ENCODE measurements around the gene DISC1. TPM values are rescaled to one million over a fixed set of nuclear protein-coding genes. Genes with fewer than 3 reads are reported as not detected.

Gene DISC1
- total RNA-seq, 1 experiment from 2014 or later = 1.8 TPM

DNA sequence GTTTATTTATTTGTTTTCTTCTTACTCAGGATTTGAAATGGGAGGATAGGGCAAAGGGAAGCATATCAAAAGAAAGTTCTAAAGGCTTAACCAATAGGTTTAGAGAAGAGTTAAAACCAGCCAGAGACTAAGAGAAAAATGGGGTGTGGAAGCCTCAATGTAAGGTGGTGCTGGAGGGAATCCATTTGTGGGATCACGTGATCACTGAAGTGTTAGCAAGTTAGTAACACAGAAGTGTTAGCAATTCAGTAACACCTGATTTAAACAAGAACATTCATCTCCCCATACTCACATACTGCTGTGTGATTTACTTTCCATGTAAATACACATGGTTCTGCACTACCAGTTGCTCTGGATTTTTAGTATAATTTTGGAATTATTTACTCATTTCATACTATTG is 451.2 kb downstream of the DISC1 start:
- peaks cover 3% of the 10 kb centered on the region for H3K27me3 ChIP-seq (replicated peaks; ENCODE audit: insufficient read depth, low read depth, low read length, poor library complexity)
- intact Hi-C loops (cut with micrococcal nuclease; ENCODE audit: unreplicated experiment) = no loop called here
- DNase-seq (ENCODE audit: low spot score) = no peak
- no peak overlapping the region for H3K4me3 ChIP-seq (ENCODE audit: low read depth, low read length, poor library complexity, severe bottlenecking)
- no peak overlapping the region for H3K27ac ChIP-seq (ENCODE audit: low read depth, low read length, poor library complexity, severe bottlenecking)
- H3K36me3 ChIP-seq (ENCODE audit: insufficient read depth, low read length, poor library complexity, severe bottlenecking) = no peaks in the 10 kb centered on the region
- ChIA-PET CTCF (no interaction called here), POLR2A (ENCODE audit: low non-redundant PET) (no interaction called here)
- no peaks in the 10 kb centered on the region for H3K9me3 ChIP-seq (ENCODE audit: low read depth, low read length, poor library complexity, severe bottlenecking)
- no peak for TF ChIP-seq EZH2 (IDR thresholded peaks at IDR 0.05; ENCODE audit: borderline replicate concordance, low read depth, low read length, poor library complexity, severe bottlenecking)
- TF ChIP-seq, protein P1, sequence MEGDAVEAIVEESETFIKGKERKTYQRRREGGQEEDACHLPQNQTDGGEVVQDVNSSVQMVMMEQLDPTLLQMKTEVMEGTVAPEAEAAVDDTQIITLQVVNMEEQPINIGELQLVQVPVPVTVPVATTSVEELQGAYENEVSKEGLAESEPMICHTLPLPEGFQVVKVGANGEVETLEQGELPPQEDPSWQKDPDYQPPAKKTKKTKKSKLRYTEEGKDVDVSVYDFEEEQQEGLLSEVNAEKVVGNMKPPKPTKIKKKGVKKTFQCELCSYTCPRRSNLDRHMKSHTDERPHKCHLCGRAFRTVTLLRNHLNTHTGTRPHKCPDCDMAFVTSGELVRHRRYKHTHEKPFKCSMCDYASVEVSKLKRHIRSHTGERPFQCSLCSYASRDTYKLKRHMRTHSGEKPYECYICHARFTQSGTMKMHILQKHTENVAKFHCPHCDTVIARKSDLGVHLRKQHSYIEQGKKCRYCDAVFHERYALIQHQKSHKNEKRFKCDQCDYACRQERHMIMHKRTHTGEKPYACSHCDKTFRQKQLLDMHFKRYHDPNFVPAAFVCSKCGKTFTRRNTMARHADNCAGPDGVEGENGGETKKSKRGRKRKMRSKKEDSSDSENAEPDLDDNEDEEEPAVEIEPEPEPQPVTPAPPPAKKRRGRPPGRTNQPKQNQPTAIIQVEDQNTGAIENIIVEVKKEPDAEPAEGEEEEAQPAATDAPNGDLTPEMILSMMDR (conservative IDR thresholded peaks at IDR 0.05; ENCODE audit: low read depth, low read length) = no peak
- no TSS peak for BruUV-seq (replicated peaks)
- no peaks in the 10 kb centered on the region for H3K4me1 ChIP-seq (ENCODE audit: insufficient read depth, low read length, poor library complexity, severe bottlenecking)

DNA sequence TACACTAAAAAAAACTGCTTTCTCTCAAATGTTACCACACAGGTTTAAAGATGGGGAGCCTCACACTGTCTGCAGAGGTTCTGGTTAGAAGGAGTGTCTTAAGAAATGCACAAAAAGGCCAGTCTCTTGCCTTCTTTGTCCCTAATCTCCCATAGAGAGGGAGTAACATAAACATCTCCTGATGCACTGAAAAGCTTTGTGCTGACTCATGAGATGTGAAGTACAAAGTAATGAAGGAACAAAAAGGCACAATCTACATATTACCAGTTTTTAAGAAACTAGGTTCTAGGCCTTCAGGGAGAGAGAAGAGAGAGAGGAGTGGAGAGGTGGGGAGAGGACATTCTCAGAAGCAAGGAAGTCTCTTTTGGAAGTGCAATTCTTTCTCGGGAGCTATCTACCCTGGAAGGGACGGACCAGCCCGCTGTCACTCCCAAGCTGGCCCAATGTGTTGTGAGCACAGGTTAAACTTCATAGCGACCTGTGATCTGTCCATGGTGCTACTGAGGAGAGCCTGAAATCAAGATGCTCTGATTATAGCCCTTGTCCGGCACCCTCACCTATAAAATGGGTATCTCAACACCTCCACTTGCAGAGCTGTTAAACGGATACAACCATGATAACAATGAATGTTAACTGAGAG is 458.1 kb downstream of the DISC1 start:
- Histone ChIP-seq H3K4me1 (ENCODE audit: insufficient read depth, low read length, poor library complexity, severe bottlenecking) (no peaks in the 10 kb centered on the region), H3K27me3 (replicated peaks; ENCODE audit: insufficient read depth, low read depth, low read length, poor library complexity) (no peaks in the 10 kb centered on the region), H3K27ac (ENCODE audit: low read depth, low read length, poor library complexity, severe bottlenecking) (no peak overlapping the region), H3K9me3 (ENCODE audit: low read depth, low read length, poor library complexity, severe bottlenecking) (no peaks in the 10 kb centered on the region), H3K36me3 (ENCODE audit: insufficient read depth, low read length, poor library complexity, severe bottlenecking) (no peaks in the 10 kb centered on the region), H3K4me3 (ENCODE audit: low read depth, low read length, poor library complexity, severe bottlenecking) (no peak overlapping the region)
- DNase-seq (ENCODE audit: low spot score) = no peak
- intact Hi-C loops (cut with micrococcal nuclease; ENCODE audit: unreplicated experiment) = no loop called here
- no TSS peak for BruUV-seq (replicated peaks)
- no peak for TF ChIP-seq EZH2 (IDR thresholded peaks at IDR 0.05; ENCODE audit: borderline replicate concordance, low read depth, low read length, poor library complexity, severe bottlenecking)
- TF ChIP-seq, protein P1 (conservative IDR thresholded peaks at IDR 0.05; ENCODE audit: low read depth, low read length) = no peak
- CTCF ChIA-PET = no interaction called here
- POLR2A ChIA-PET (ENCODE audit: low non-redundant PET) = no interaction called here

DNA sequence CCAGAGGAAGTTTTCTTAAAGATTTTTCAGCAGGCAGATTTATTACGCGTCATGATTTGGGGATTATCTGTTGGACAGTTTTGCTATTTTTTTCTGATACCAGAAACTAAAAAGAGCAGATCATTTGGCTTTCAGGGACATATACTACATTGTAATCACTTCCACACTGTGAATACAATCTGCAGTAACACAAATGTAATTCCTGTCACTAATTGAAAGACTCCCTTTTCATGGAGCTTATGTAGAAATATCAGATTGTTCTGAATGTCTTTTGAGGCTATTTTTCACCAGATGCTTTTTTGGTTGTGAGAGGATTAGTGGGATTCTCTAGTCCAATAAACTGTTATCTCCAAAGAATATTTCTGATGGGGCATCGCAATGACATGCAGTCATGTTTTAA is 464.2 kb downstream of the DISC1 start:
- no peaks in the 10 kb centered on the region for H3K36me3 ChIP-seq (ENCODE audit: insufficient read depth, low read length, poor library complexity, severe bottlenecking)
- ChIA-PET CTCF (no interaction called here), POLR2A (ENCODE audit: low non-redundant PET) (no interaction called here)
- peaks cover 5% of the 10 kb centered on the region for H3K4me1 ChIP-seq (ENCODE audit: insufficient read depth, low read length, poor library complexity, severe bottlenecking)
- H3K9me3 ChIP-seq (ENCODE audit: low read depth, low read length, poor library complexity, severe bottlenecking) = no peaks in the 10 kb centered on the region
- H3K27ac ChIP-seq (ENCODE audit: low read depth, low read length, poor library complexity, severe bottlenecking) = no peak overlapping the region
- no peak for DNase-seq (ENCODE audit: low spot score)
- intact Hi-C loops (cut with micrococcal nuclease; ENCODE audit: unreplicated experiment) = no loop called here
- no peak overlapping the region for H3K4me3 ChIP-seq (ENCODE audit: low read depth, low read length, poor library complexity, severe bottlenecking)
- H3K27me3 ChIP-seq (replicated peaks; ENCODE audit: insufficient read depth, low read depth, low read length, poor library complexity) = no peaks in the 10 kb centered on the region
- TF ChIP-seq EZH2 (IDR thresholded peaks at IDR 0.05; ENCODE audit: borderline replicate concordance, low read depth, low read length, poor library complexity, severe bottlenecking) = no peak
- TF ChIP-seq, protein P1 (conservative IDR thresholded peaks at IDR 0.05; ENCODE audit: low read depth, low read length) = no peak
- BruUV-seq (replicated peaks) = no TSS peak

Other genes with a start within 250 kb of the DISC1 start
- 29.5 and 30.4 TPM in 2 replicates for gene EGLN1, start 204.5 kb upstream of the DISC1 start, total RNA-seq (2021)
- gene TSNAX, start 98.1 kb upstream of the DISC1 start, total RNA-seq (2021) = 56.1 and 60.0 TPM in 2 replicates